Mesendoderm (in vitro differentiated cells): ENCODE data around the gene C1RL.

Source experiments
- DNase-seq: peaks from one replicate; pipeline ENCODE4 v3.0.0; 2013
- H2AK5ac ChIP-seq: 2 replicates; pipeline ENCODE4 v1.6.1; 2013; ENCODE audit warnings: low read length, inconsistent platforms
- H2BK120ac ChIP-seq: 2 replicates; pipeline ENCODE4 v1.6.1; 2013; ENCODE audit warnings: low read depth, mild to moderate bottlenecking, low read length, moderate library complexity, mixed read lengths
- H2BK15ac ChIP-seq: replicated peaks from 2 replicates; pipeline ENCODE4 v1.6.1; 2013; ENCODE audit warnings: low read depth, mild to moderate bottlenecking, moderate library complexity
- H2BK5ac ChIP-seq: 2 replicates; pipeline ENCODE4 v1.6.1; 2013; ENCODE audit warnings: low read length, inconsistent platforms
- H3K18ac ChIP-seq: 2 replicates; pipeline ENCODE4 v1.6.1; 2013; ENCODE audit warnings: mild to moderate bottlenecking, low read length, mixed read lengths
- H3K23ac ChIP-seq: one replicate; pipeline ENCODE4 v1.6.1; 2013; ENCODE audit warnings: low read length
- H3K27ac ChIP-seq: 2 replicates; pipeline ENCODE4 v1.5.1; 2013; ENCODE audit warnings: low read depth, mild to moderate bottlenecking, inconsistent platforms, low read length, moderate library complexity
- H3K27me3 ChIP-seq: 2 replicates; pipeline ENCODE4 v1.6.1; 2013; ENCODE audit warnings: low read length, control low read depth, mild to moderate bottlenecking, inconsistent platforms; ENCODE audit not compliant: insufficient read depth, poor library complexity
- H3K36me3 ChIP-seq: 2 replicates; pipeline ENCODE4 v1.6.1; 2013; ENCODE audit warnings: low read length, inconsistent platforms; ENCODE audit not compliant: control insufficient read depth, insufficient read depth
- H3K4ac ChIP-seq: one replicate; pipeline ENCODE4 v1.6.1; 2013; ENCODE audit warnings: low read depth, mild to moderate bottlenecking, low read length, moderate library complexity
- H3K4me1 ChIP-seq: 2 replicates; pipeline ENCODE4 v1.6.1; 2013; ENCODE audit warnings: low read depth, low read length, inconsistent platforms; ENCODE audit not compliant: control insufficient read depth
- H3K4me2 ChIP-seq: 2 replicates; pipeline ENCODE4 v1.6.1; 2013; ENCODE audit warnings: low read length
- H3K4me3 ChIP-seq: 2 replicates; pipeline ENCODE4 v1.5.1; 2013; ENCODE audit warnings: mild to moderate bottlenecking, low read length
- H3K56ac ChIP-seq: one replicate; pipeline ENCODE4 v1.6.1; 2013; ENCODE audit warnings: low read length
- H3K79me1 ChIP-seq: 2 replicates; pipeline ENCODE4 v1.6.1; 2013; ENCODE audit warnings: low read length, inconsistent platforms
- H3K79me2 ChIP-seq: 2 replicates; pipeline ENCODE4 v1.6.1; 2013; ENCODE audit warnings: mild to moderate bottlenecking, low read length; ENCODE audit not compliant: control insufficient read depth, insufficient read depth
- H3K9ac ChIP-seq: 2 replicates; pipeline ENCODE4 v1.6.1; 2013; ENCODE audit warnings: low read length, inconsistent platforms
- H4K5ac ChIP-seq: one replicate; pipeline ENCODE4 v1.6.1; 2013; ENCODE audit warnings: low read length
- H4K8ac ChIP-seq: one replicate; pipeline ENCODE4 v1.6.1; 2013; ENCODE audit warnings: low read depth, mild to moderate bottlenecking, control low read depth, low read length, moderate library complexity
- WGBS: extraction: QIAGEN DNeasy Blood & Tissue Kit; methylation state at CpG from one replicate; pipeline ENCODE4 v1.1.7; 2013; ENCODE audit warnings: low lambda C conversion rate, missing lambda C conversion rate; ENCODE audit not compliant: insufficient coverage; ENCODE audit errors: extremely low coverage; 5-methylcytosine and 5-hydroxymethylcytosine counted together

Gene C1RL

GRCh38 chr12:7121324-7121723, 12.3 kb upstream of the C1RL start:
- Histone ChIP-seq H2AK5ac (no peak overlapping the region), H3K79me2 (no peaks in the 10 kb centered on the region), H3K9ac (no peak overlapping the region), H3K27ac (no peak overlapping the region), H3K79me1 (no peaks in the 10 kb centered on the region), H3K4me2 (no peak overlapping the region), H3K4ac (no peak overlapping the region), H3K4me3 (no peak overlapping the region), H4K5ac (no peak overlapping the region), H3K36me3 (no peaks in the 10 kb centered on the region), H3K56ac (no peak overlapping the region), H4K8ac (no peak overlapping the region), H3K4me1 (no peaks in the 10 kb centered on the region), H2BK15ac (no peak overlapping the region), H3K23ac (no peak overlapping the region), H3K18ac (no peak overlapping the region), H3K27me3 (no peaks in the 10 kb centered on the region), H2BK120ac (no peak overlapping the region), H2BK5ac (no peak overlapping the region)
- DNase-seq: no peak
- WGBS: no CpG with 5 or more reads among the region's 5 CpGs

GRCh38 chr12:7120166-7120565, 11.2 kb upstream of the C1RL start:
- Histone ChIP-seq H4K8ac (no peak overlapping the region), H3K79me2 (no peaks in the 10 kb centered on the region), H3K4me2 (no peak overlapping the region), H3K56ac (no peak overlapping the region), H3K18ac (no peak overlapping the region), H2BK120ac (no peak overlapping the region), H4K5ac (no peak overlapping the region), H2AK5ac (no peak overlapping the region), H3K4ac (no peak overlapping the region), H3K4me1 (no peaks in the 10 kb centered on the region), H3K27me3 (no peaks in the 10 kb centered on the region), H3K79me1 (no peaks in the 10 kb centered on the region), H3K9ac (no peak overlapping the region), H2BK15ac (no peak overlapping the region), H3K36me3 (no peaks in the 10 kb centered on the region), H3K27ac (no peak overlapping the region), H2BK5ac (no peak overlapping the region), H3K23ac (no peak overlapping the region), H3K4me3 (no peak overlapping the region)
- no peak for DNase-seq
- no CpG with 5 or more reads among the region's 5 CpGs for WGBS

- Histone ChIP-seq H2BK120ac (no peak overlapping the region), H4K5ac (no peak overlapping the region), H3K4ac (no peak overlapping the region), H3K23ac (no peak overlapping the region), H3K79me2 (no peaks in the 10 kb centered on the region), H2BK15ac (no peak overlapping the region), H2AK5ac (no peak overlapping the region), H3K18ac (no peak overlapping the region), H3K4me1 (no peaks in the 10 kb centered on the region), H3K9ac (no peak overlapping the region), H3K4me2 (no peak overlapping the region), H3K27ac (no peak overlapping the region), H3K79me1 (no peaks in the 10 kb centered on the region), H4K8ac (no peak overlapping the region), H3K36me3 (no peaks in the 10 kb centered on the region), H3K27me3 (no peaks in the 10 kb centered on the region), H3K56ac (no peak overlapping the region), H3K4me3 (no peak overlapping the region), H2BK5ac (no peak overlapping the region)
- no peak for DNase-seq
- WGBS: no CpG with 5 or more reads among the region's 3 CpGs
Observed at GRCh38 chr12:7118881-7119280, 9.9 kb upstream of the C1RL start.

GRCh38 chr12:7117670-7118069, 8.7 kb upstream of the C1RL start:
- WGBS: no CpG with 5 or more reads among the region's 3 CpGs
- no peaks in the 10 kb centered on the region for H3K4me1 ChIP-seq
- H3K4ac ChIP-seq: no peak overlapping the region

GRCh38 chr12:7116916-7117315, 7.9 kb upstream of the C1RL start:
- Histone ChIP-seq H4K5ac (no peak overlapping the region), H3K23ac (no peak overlapping the region), H3K36me3 (no peaks in the 10 kb centered on the region), H2BK120ac (no peak overlapping the region), H3K27ac (no peak overlapping the region), H2BK15ac (no peak overlapping the region), H2AK5ac (no peak overlapping the region), H3K4ac (no peak overlapping the region), H3K4me3 (no peak overlapping the region), H3K79me1 (no peaks in the 10 kb centered on the region), H3K9ac (no peak overlapping the region), H3K56ac (no peak overlapping the region), H4K8ac (no peak overlapping the region), H3K79me2 (no peaks in the 10 kb centered on the region), H2BK5ac (no peak overlapping the region), H3K4me1 (no peaks in the 10 kb centered on the region), H3K18ac (no peak overlapping the region), H3K4me2 (no peak overlapping the region), H3K27me3 (no peaks in the 10 kb centered on the region)
- no peak for DNase-seq
- no CpG with 5 or more reads among the region's 9 CpGs for WGBS

More at GRCh38 chr12:7117670-7118069, 8.7 kb upstream of the C1RL start:
- Histone ChIP-seq H4K5ac (no peak overlapping the region), H3K79me1 (no peaks in the 10 kb centered on the region), H2AK5ac (no peak overlapping the region), H3K23ac (no peak overlapping the region), H3K27ac (no peak overlapping the region), H2BK15ac (no peak overlapping the region), H3K79me2 (no peaks in the 10 kb centered on the region), H3K36me3 (no peaks in the 10 kb centered on the region), H3K56ac (no peak overlapping the region), H3K4me2 (no peak overlapping the region), H3K18ac (no peak overlapping the region), H3K27me3 (no peaks in the 10 kb centered on the region), H2BK120ac (no peak overlapping the region), H3K4me3 (no peak overlapping the region), H4K8ac (no peak overlapping the region), H2BK5ac (no peak overlapping the region), H3K9ac (no peak overlapping the region)
- no peak for DNase-seq

GRCh38 chr12:7116196-7116595, 7.2 kb upstream of the C1RL start:
- Histone ChIP-seq H2AK5ac (no peak overlapping the region), H3K4ac (no peak overlapping the region), H4K8ac (no peak overlapping the region), H3K4me2 (no peak overlapping the region), H3K23ac (no peak overlapping the region), H3K27ac (no peak overlapping the region), H4K5ac (no peak overlapping the region), H3K27me3 (no peaks in the 10 kb centered on the region), H3K4me3 (no peak overlapping the region), H3K56ac (no peak overlapping the region), H2BK120ac (no peak overlapping the region), H3K4me1 (no peaks in the 10 kb centered on the region), H3K79me1 (no peaks in the 10 kb centered on the region), H3K36me3 (no peaks in the 10 kb centered on the region), H3K9ac (no peak overlapping the region), H2BK15ac (no peak overlapping the region), H3K79me2 (no peaks in the 10 kb centered on the region), H3K18ac (no peak overlapping the region), H2BK5ac (no peak overlapping the region)
- no CpG with 5 or more reads among the region's 3 CpGs for WGBS
- no peak for DNase-seq
